ENCODE data around the gene KLHL40.

Gene KLHL40

DNA sequence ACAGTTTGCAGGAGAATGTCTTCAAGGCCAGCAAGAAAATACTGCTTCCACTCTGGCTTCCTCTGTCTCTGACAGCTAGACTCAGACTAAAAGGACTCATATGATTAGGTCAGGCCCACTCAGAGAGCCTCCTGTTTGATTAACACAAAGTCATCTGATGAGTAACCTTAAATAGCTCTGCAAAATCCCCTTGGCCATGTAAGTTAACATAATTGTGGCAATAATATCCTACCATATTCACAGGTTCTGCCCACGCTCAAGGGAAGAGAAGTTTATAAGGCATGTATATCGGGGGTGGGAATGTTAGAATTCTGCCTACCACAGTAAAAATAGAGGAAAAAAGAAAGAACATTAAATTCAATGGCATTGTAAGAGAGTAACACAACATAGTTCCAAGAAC, 37.9 kb downstream of the KLHL40 start:
- H3K4me3 ChIP-seq (ENCODE audit: low read depth, low read length): no peak overlapping the region
- no peaks in the 10 kb centered on the region for H3K9me3 ChIP-seq
- DNase-seq: no peak
- H3K27me3 ChIP-seq: no peaks in the 10 kb centered on the region
- no peaks in the 10 kb centered on the region for H3K4me1 ChIP-seq
- no peaks in the 10 kb centered on the region for H3K36me3 ChIP-seq
- TF ChIP-seq, protein P1, sequence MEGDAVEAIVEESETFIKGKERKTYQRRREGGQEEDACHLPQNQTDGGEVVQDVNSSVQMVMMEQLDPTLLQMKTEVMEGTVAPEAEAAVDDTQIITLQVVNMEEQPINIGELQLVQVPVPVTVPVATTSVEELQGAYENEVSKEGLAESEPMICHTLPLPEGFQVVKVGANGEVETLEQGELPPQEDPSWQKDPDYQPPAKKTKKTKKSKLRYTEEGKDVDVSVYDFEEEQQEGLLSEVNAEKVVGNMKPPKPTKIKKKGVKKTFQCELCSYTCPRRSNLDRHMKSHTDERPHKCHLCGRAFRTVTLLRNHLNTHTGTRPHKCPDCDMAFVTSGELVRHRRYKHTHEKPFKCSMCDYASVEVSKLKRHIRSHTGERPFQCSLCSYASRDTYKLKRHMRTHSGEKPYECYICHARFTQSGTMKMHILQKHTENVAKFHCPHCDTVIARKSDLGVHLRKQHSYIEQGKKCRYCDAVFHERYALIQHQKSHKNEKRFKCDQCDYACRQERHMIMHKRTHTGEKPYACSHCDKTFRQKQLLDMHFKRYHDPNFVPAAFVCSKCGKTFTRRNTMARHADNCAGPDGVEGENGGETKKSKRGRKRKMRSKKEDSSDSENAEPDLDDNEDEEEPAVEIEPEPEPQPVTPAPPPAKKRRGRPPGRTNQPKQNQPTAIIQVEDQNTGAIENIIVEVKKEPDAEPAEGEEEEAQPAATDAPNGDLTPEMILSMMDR (IDR thresholded peaks at IDR 0.05; ENCODE audit: low read depth, low read length): no peak

DNA sequence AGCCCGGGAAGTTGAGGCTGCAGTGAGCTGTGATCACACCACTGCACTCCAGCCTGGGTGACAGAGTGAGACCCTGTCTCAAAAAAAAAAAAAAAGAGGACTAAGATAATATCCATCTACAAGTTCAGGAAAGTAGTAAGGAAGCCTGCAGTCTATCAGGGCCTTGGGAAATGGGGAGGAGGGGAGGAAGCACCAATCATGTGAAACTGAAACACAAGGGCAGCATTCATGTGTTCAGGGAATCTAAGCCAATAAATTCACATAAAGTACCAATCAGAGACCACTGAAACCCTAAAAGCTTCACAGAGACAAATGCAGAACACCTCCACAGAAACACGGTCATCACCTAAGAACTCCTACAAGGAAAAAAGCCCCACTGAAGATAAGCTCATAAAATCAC, 40.1 kb downstream of the KLHL40 start:
- H3K27me3 ChIP-seq: no peaks in the 10 kb centered on the region
- TF ChIP-seq, protein P1 (IDR thresholded peaks at IDR 0.05; ENCODE audit: low read depth, low read length): no peak
- no peak overlapping the region for H3K4me3 ChIP-seq (ENCODE audit: low read depth, low read length)
- no peaks in the 10 kb centered on the region for H3K36me3 ChIP-seq
- no peak for DNase-seq
- no peaks in the 10 kb centered on the region for H3K9me3 ChIP-seq
- no peaks in the 10 kb centered on the region for H3K4me1 ChIP-seq

DNA sequence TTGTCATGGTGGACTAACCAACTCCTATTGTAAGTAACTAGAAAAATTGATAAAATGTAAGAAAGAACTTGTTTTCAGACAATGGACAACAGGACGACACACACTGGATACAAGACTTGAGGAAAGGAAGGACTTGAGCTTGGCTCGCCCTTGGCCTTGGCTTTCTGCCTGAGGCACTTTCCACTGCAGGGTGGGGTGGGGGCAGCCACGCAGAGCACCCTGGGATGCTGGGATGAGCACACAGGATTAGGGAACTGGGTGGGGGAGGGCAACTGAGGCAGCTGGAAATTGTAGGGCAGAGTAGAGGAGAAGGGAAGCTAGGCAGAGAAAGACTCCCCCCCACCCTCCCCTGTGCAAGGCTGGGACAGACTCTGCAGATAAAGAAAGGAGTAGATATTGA, 42.7 kb downstream of the KLHL40 start:
- TF ChIP-seq, protein P1 (IDR thresholded peaks at IDR 0.05; ENCODE audit: low read depth, low read length): no peak
- Histone ChIP-seq H3K9me3 (no peaks in the 10 kb centered on the region), H3K4me1 (no peaks in the 10 kb centered on the region), H3K27me3 (no peaks in the 10 kb centered on the region), H3K36me3 (no peaks in the 10 kb centered on the region), H3K4me3 (ENCODE audit: low read depth, low read length) (no peak overlapping the region)
- no peak for DNase-seq

DNA sequence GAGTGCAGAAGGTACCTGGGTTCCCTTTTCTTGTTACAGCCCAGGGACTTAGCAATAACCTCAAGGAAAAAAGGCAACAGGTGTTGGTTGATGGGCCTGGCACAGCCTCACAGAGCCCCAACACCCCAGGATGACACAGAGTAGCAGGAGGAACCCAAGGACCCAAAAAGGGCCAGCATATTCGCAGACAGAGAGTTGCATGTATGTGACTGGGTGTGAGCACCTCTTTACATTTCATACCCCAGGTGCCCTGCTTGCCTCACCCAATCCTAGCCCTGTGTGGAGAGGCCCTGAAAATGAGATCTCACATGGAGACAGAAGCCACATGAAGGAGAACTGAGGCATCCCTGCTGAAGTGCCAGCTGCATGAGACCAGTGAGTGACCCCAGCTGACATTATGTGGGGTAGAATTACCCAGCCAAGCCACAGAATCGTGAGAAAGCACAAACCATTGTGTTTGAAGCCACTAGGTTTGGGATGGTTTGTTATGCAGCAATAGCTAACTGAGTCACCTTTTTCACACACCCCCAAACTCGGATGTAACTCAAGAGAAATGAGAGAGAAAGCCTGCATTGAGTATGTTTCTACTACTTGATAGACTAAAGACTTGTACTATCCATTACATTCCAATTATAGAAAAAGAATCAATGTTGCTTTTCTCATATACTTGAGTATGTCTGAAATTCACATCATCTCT, 43.5 kb downstream of the KLHL40 start:
- Histone ChIP-seq H3K9me3 (no peaks in the 10 kb centered on the region), H3K4me1 (no peaks in the 10 kb centered on the region), H3K36me3 (no peaks in the 10 kb centered on the region), H3K4me3 (ENCODE audit: low read depth, low read length) (no peak overlapping the region), H3K27me3 (no peaks in the 10 kb centered on the region)
- TF ChIP-seq, protein P1 (IDR thresholded peaks at IDR 0.05; ENCODE audit: low read depth, low read length): no peak
- DNase-seq: no peak

DNA sequence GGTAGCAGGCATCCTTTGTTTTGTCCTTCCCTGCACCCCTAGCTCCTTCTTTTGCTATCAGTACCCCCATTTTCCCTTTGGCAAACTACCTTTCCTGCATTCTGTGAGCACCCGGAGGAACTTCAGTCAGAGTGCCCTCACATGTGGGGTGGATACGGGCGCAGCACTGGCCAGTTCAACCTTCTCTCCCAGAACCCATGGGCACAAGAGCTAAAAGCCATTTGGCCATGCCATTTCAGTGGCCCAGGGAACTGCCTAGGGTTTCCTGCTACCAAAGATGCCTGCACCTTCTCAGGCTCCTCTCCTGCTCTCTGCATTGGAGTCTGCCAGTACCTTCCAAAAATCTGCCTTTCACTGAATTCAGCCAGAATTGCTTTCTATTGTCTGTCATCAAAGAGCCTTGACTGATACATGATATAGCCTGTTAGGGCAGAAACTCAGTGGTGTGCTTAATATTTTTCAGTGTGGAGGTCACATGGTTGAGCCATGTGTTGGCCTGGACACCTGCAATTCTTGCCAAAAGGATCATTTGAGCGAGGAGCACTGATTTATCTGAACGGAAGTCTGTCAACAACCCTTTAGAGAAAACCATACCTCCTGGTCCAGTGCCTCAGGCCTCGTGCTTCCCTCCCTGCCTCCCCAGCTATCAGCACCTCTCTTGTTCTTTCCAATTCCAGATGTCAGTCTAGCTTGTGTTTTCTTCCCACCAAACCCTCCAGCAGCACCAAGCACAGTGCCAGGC, 44.2 kb downstream of the KLHL40 start:
- H3K4me3 ChIP-seq (ENCODE audit: low read depth, low read length): no peak overlapping the region
- H3K9me3 ChIP-seq: no peaks in the 10 kb centered on the region
- H3K27me3 ChIP-seq: no peaks in the 10 kb centered on the region
- H3K4me1 ChIP-seq: no peaks in the 10 kb centered on the region
- TF ChIP-seq, protein P1 (IDR thresholded peaks at IDR 0.05; ENCODE audit: low read depth, low read length): no peak
- DNase-seq: no peak
- no peaks in the 10 kb centered on the region for H3K36me3 ChIP-seq

DNA sequence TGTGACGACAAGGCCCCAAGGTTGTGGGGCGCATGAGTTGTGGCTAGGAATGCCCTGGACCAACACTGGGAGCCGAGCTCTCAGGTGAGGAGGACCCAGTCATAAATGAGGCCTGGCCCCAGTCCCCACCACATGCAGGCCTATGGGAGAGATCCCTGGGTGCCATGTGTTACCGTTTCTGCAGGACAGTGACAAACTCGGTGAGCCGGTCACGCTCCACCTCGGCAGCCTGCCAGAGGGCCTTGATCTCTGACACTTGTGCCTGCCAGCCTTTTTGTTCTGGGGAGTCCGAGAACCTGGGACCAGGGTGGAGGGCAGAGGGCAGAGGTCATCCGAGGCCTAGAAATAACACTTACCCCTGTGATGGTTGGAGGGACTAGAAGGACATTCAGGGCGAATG, 45.0 kb downstream of the KLHL40 start:
- H3K9me3 ChIP-seq: no peaks in the 10 kb centered on the region
- TF ChIP-seq, protein P1 (IDR thresholded peaks at IDR 0.05; ENCODE audit: low read depth, low read length): no peak
- H3K36me3 ChIP-seq: no peaks in the 10 kb centered on the region
- no peaks in the 10 kb centered on the region for H3K27me3 ChIP-seq
- DNase-seq: no peak
- H3K4me3 ChIP-seq (ENCODE audit: low read depth, low read length): no peak overlapping the region
- H3K4me1 ChIP-seq: no peaks in the 10 kb centered on the region
